ENCODE data around the gene DPM1.

Gene DPM1

GRCh38 chr20:50932016-50932485 is 26.3 kb downstream of the DPM1 start:
- TF ChIP-seq, protein P1, sequence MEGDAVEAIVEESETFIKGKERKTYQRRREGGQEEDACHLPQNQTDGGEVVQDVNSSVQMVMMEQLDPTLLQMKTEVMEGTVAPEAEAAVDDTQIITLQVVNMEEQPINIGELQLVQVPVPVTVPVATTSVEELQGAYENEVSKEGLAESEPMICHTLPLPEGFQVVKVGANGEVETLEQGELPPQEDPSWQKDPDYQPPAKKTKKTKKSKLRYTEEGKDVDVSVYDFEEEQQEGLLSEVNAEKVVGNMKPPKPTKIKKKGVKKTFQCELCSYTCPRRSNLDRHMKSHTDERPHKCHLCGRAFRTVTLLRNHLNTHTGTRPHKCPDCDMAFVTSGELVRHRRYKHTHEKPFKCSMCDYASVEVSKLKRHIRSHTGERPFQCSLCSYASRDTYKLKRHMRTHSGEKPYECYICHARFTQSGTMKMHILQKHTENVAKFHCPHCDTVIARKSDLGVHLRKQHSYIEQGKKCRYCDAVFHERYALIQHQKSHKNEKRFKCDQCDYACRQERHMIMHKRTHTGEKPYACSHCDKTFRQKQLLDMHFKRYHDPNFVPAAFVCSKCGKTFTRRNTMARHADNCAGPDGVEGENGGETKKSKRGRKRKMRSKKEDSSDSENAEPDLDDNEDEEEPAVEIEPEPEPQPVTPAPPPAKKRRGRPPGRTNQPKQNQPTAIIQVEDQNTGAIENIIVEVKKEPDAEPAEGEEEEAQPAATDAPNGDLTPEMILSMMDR (IDR thresholded peaks at IDR 0.05), result no peak

DNA sequence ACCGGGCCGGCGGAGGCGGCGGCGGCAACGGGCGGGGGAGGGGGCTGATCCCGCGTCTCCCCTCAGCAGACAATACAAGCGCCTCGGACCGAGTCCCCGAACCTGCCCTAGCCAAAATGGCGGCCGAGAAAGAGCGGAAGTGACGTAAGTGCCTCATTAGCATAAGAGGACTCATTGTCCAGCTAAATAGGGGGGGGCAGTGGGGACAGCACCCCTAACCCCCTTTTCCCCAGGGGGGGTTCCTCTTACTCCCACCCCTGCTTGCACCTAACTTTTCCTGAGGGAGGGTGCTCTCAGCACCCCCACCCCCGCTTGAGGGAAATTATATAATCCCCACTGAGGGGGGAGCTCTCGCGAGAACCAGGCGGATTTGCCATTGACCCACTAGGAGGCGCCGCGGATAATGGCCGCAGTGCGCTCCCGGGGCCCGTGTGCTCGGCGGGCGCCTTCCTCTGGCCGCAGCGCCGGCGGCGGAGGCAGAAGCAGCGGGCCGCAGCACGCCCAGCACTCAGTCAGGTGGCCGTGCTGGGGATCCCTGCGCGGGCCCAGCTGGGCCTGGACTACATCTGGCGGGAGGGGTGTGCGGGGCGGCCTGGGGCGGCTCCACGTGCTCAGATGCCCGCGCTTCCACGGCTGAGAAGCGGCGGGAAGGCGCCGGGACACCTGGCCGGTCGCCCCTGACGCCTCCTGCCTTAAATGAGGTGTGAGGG is 26.9 kb downstream of the DPM1 start, which contains the start of gene ADNP:
TSS of gene ADNP (minus strand) at position 132 of the 710 bp plus-strand sequence. CDS start 27,441 bp downstream, outside the sequence.
- TF ChIP-seq, protein P1 (IDR thresholded peaks at IDR 0.05), result peak; percentile 72

- TF ChIP-seq, protein P1 (IDR thresholded peaks at IDR 0.05), result no peak
These were observed 27.4 kb downstream of the DPM1 start for GRCh38 chr20:50930976-50931305.

DNA sequence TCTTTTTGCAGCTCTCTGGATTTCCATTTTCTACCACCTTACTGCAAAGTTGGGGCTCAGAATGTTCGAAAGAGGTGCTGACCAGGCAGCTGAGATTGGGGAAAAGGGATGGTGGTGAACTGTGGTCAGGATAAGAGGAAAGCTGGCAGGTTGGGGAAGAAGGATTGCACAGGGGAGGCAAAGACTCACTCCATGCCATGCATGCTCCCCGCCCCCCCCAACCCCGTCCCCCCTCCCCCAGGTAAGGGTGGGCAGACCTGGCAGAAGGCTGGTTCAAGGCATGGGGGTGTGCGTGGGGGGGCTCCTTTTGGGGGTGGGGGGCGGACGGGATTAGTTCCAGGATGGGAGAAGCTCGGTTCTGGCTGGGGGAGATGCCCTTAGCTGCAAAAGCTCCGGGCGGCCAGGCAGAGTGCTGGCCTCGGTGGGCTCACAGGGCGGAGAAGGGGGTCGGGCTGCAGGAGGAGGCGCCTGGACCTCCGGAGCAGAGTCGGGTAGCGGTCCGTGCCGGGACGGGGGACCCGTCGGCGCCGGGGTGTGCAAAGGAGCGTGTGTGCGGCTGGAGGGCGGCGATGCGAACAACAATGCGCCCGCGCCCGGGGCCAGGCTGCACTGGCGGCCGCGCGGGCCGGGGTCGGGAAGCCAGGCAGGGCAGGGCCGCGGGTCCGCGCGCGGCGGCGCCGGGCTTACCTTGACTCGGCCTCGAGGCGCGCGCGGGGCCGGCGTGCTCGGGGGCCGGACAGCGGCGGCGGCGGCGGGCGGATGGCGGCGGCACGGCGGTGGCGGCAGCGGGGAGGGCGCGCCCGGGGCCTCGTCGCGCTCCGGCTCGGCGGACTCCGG is 28.0 kb downstream of the DPM1 start:
- TF ChIP-seq, protein P1 (IDR thresholded peaks at IDR 0.05), result no peak

- TF ChIP-seq, protein P1 (IDR thresholded peaks at IDR 0.05), result peak; percentile 99
These were observed 28.8 kb downstream of the DPM1 start for GRCh38 chr20:50929299-50930138.

- TF ChIP-seq, protein P1 (IDR thresholded peaks at IDR 0.05), result no peak
These were observed 29.9 kb downstream of the DPM1 start for GRCh38 chr20:50928469-50928868.

DNA sequence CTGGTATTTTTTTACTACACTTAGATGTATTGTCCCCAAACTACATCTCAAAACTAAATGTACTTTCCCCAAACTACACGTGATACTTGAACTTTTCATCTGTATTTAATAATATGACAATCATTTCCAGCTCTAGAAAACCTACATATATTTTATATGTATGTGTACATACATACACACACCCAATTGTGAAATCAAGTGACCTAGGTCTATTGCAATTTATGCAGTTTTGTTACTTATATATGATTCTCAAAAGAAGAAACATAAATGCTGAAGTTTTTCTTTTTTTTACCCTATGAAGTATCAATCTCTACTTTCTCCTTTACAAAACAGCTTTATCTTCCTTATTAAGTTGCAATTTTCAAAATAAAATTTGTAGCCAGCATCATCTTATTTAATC is 31.8 kb downstream of the DPM1 start:
- TF ChIP-seq, protein P1 (IDR thresholded peaks at IDR 0.05), result no peak
